ENCODE results near the gene MCC.

Gene MCC

DNA sequence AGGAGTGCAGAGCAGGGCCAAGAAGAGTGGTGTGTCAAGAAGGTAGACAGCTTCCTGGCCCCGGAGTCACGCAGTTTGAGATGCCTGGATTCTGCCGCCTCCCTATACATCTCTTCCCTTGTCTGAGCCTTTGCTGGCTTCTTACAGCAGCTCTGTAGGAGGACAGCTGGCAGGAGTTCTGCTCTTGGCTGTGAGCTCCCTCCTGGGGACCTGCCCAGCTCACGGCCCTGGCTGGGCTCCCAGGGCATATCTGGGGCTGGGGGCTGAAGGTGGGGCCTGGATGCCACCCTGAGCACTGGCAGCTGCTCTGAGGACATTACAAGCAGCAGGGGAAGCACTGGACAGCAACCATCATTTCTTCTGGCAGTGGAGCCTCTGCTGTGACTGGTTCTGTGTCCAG lies 52.7 kb downstream of the MCC start:
- no peak for TF ChIP-seq CTCF (IDR thresholded peaks at IDR 0.05)

DNA sequence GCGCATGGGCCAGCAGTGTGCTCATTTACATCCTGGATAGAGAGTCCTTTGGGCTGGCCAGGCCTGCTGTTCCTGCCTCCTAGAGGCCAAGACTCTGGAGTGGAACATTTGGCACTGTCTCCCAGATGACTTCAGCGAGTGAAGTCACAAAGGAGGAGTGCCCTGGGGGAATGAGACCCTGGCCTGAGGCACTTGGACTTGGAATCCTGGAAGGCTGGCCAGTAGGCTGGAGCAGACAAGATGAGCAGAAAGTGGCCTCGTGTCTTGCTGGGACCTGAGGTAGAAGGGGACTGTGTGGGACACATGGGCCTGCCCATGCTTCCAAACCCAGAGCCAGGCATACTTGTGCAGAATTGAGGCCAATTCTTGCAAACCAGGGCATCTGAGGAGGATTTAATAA lies 53.4 kb downstream of the MCC start, which contains the start of gene TSSK1B:
Gene TSSK1B, minus strand, starts transcription at position 101 of the 400 bp plus-strand sequence. CDS start 150 bp downstream, outside the sequence.
- TF ChIP-seq CTCF (IDR thresholded peaks at IDR 0.05): no peak

GRCh38 chr5:113433862-113434612 lies 54.2 kb downstream of the MCC start:
- TF ChIP-seq CTCF (IDR thresholded peaks at IDR 0.05): no peak

GRCh38 chr5:113433071-113433470 lies 55.2 kb downstream of the MCC start:
- TF ChIP-seq CTCF (IDR thresholded peaks at IDR 0.05): no peak

DNA sequence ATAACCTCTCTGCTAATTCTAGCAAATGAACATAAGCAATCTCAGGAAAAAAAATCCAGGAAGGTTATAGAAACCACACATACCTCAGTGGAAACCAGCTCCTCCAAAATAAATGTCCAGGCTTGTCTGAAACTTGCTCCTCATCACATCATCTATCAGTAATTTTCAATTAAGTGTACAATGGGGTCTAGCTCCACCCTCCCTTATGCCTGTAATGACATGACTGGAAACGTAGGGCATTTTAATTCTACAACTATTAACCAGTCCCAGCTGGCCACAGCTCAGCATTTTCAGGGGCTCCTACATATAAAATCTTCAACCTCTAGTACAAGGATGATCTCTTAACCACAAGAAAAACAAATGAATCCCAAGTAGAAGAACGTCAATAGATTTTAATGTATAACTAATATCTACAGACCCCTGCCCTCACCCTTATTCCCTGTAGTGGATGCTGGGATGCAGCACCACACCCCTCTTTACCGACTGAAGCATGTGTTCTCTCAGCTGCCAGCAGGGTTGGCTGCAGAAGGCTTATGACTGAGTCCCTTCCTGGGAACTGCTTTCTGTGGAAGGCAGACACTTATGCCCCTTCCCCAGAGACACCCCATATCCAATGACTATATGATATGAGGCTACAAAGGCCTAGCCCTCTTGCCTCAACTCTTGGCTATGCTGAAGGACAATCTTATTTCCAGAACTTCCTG lies 60.2 kb downstream of the MCC start:
- no peak for TF ChIP-seq CTCF (IDR thresholded peaks at IDR 0.05)

DNA sequence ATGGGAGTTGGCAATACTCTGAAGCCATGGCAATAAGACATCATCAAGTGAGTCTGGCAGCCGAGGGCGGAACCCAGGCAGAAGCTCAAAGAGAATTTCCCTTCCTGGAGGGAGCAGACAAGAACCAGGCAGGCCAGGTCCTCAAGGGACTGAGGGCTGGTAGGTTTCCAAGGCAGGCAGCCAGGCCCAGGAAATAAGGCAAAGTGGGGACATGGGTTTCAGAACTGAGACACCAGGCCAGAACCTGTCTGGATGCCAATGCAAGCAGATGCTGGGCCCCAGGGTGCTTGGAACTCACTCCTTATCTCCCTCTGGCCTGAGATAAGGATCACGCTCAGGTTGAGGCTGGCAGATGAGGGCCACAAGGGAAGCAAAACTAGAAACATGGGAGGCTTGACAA lies 62.3 kb downstream of the MCC start:
- no peak for TF ChIP-seq CTCF (IDR thresholded peaks at IDR 0.05)

DNA sequence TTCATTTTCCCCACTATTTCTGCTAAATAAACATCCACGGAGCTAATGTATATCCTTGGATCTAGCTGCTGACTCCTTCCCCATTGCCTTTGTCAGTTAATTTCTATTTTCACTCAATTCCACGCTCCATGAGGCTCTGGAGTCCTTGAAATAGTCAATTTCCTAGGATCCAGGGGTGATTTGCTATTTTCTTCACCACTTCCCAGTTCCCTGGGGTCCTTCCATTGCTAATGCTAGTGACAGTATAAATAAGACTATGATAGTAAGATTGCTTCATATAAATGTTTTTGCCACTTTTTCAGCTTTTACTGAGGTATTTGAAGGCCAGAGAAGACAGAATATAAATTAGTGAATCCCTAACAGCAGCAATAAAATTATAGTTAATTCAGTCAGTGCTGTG lies 66.6 kb downstream of the MCC start:
- no peak for TF ChIP-seq CTCF (IDR thresholded peaks at IDR 0.05)
